ENCODE results near the gene CLDN25.

CLDN25 gene

GRCh38 chr11:113814181-113814580, 34.6 kb downstream of the CLDN25 start:
- no peak for DNase-seq

GRCh38 chr11:113817162-113817561, 37.6 kb downstream of the CLDN25 start:
- DNase-seq = no peak

- DNase-seq = no peak
Measured at GRCh38 chr11:113817626-113818025, 38.0 kb downstream of the CLDN25 start.

GRCh38 chr11:113818426-113818825, 38.8 kb downstream of the CLDN25 start:
- peak; percentile 24 for DNase-seq

- DNase-seq = no peak
Measured at GRCh38 chr11:113827477-113827876, 47.9 kb downstream of the CLDN25 start.

- no peak for DNase-seq
Measured at GRCh38 chr11:113828191-113828590, 48.6 kb downstream of the CLDN25 start.

- no peak for DNase-seq
Measured at GRCh38 chr11:113829751-113830150, 50.2 kb downstream of the CLDN25 start.
